ENCODE data around the gene HACD2.
A peak's percentile ranks its signal among the peaks of the same experiment; 100 is the strongest.
"Not testable (repeated sequence)": the region's sequence is repeated elsewhere in the genome, so short reads cannot be mapped to it uniquely, and the experiment has no call there.

HACD2 gene

GRCh38 chr3:123498761-123499160 lies 86.1 kb downstream of the HACD2 start:
- no peak for DNase-seq (ENCODE audit: low read depth)
- TF ChIP-seq CTCF (conservative IDR thresholded peaks at IDR 0.05; ENCODE audit: low read length), result no peak
- H3K4me3 ChIP-seq (ENCODE audit: low read length), result no peak overlapping the region

GRCh38 chr3:123493912-123494311 lies 90.9 kb downstream of the HACD2 start:
- TF ChIP-seq CTCF (conservative IDR thresholded peaks at IDR 0.05; ENCODE audit: low read length), result no peak
- no peak for DNase-seq (ENCODE audit: low read depth)
- H3K4me3 ChIP-seq (ENCODE audit: low read length), result no peak overlapping the region

GRCh38 chr3:123491966-123492587 lies 92.8 kb downstream of the HACD2 start:
- H3K4me3 ChIP-seq (ENCODE audit: low read length), result no peak overlapping the region
- TF ChIP-seq CTCF (conservative IDR thresholded peaks at IDR 0.05; ENCODE audit: low read length), result no peak
- no peak for DNase-seq (ENCODE audit: low read depth)

GRCh38 chr3:123489400-123490004 lies 95.4 kb downstream of the HACD2 start:
- TF ChIP-seq CTCF (conservative IDR thresholded peaks at IDR 0.05; ENCODE audit: low read length), result peak; percentile 91
- peak; percentile 68 for DNase-seq (ENCODE audit: low read depth)
- H3K4me3 ChIP-seq (ENCODE audit: low read length), result no peak overlapping the region

GRCh38 chr3:123488645-123489347 lies 96.1 kb downstream of the HACD2 start:
- DNase-seq (ENCODE audit: low read depth), result no peak
- H3K4me3 ChIP-seq (ENCODE audit: low read length), result no peak overlapping the region
- TF ChIP-seq CTCF (conservative IDR thresholded peaks at IDR 0.05; ENCODE audit: low read length), result no peak

- H3K4me3 ChIP-seq (ENCODE audit: low read length); DNase-seq (ENCODE audit: low read depth): not testable (repeated sequence)
Measured at GRCh38 chr3:123487063-123487462, 97.8 kb downstream of the HACD2 start.

GRCh38 chr3:123486460-123486859 lies 98.4 kb downstream of the HACD2 start:
- DNase-seq (ENCODE audit: low read depth), result no peak
- TF ChIP-seq CTCF (conservative IDR thresholded peaks at IDR 0.05; ENCODE audit: low read length), result no peak
- H3K4me3 ChIP-seq (ENCODE audit: low read length), result no peak overlapping the region
